CD4-positive, CD25-positive, alpha-beta regulatory T cell (primary cell): ENCODE measurements around the gene C17orf114.

Experiments used
- ATAC-seq, 2 donors: fragments of 150-1000 bp; cut with Tn5 transposase; one replicate each; pipeline ENCODE4 v1.10.0; 2021; ENCODE audit warnings: low read depth in 2 of 2, moderate number of reproducible peaks in 2 of 2, moderate library complexity in 1 of 2
- DNase-seq, 3 donors: peaks; one replicate each; pipeline versions ENCODE4 v3.0.0 to v3.0.0-alpha.2; 2012 to 2022; ENCODE audit warnings: mixed read lengths in 1 of 3
- H3K27ac ChIP-seq: one replicate; pipeline ENCODE4 v1.7.0; 2013; ENCODE audit warnings: mild to moderate bottlenecking, low read length; ENCODE audit not compliant: insufficient read depth, poor library complexity, severe bottlenecking
- H3K27me3 ChIP-seq: one replicate; pipeline ENCODE4 v1.7.0; 2013; ENCODE audit warnings: low read length; ENCODE audit not compliant: control insufficient read depth, insufficient read depth
- H3K36me3 ChIP-seq: one replicate; pipeline ENCODE4 v1.7.0; 2013; ENCODE audit warnings: mild to moderate bottlenecking, low read length, moderate library complexity; ENCODE audit not compliant: control insufficient read depth, insufficient read depth
- H3K4me1 ChIP-seq: 2 replicates; pipeline ENCODE4 v1.7.0; 2013; ENCODE audit warnings: mild to moderate bottlenecking, low read length; ENCODE audit not compliant: insufficient read depth, control insufficient read depth, poor library complexity, severe bottlenecking
- H3K4me3 ChIP-seq: one replicate; pipeline ENCODE4 v1.7.0; 2013; ENCODE audit warnings: low read depth, mild to moderate bottlenecking, low read length, moderate library complexity
- H3K9me3 ChIP-seq, 2 experiments: 1 replicate in 1 of 2; 2 replicates in 1 of 2; pipeline ENCODE4 v1.7.0; 2013; ENCODE audit warnings: low read length in 2 of 2, mild to moderate bottlenecking in 1 of 2, moderate library complexity in 1 of 2; ENCODE audit not compliant: control insufficient read depth in 2 of 2
- H3K27ac Mint-ChIP-seq, 3 donors: one replicate each; pipeline ENCODE4 v1.8.0; 2020 to 2022; ENCODE audit warnings: mild to moderate bottlenecking in 3 of 3, mixed read lengths in 3 of 3, moderate library complexity in 2 of 3
- H3K27me3 Mint-ChIP-seq: one replicate; pipeline ENCODE4 v1.8.0; 2022; ENCODE audit warnings: mild to moderate bottlenecking, mixed read lengths
- H3K36me3 Mint-ChIP-seq: one replicate; pipeline ENCODE4 v1.8.0; 2020; ENCODE audit warnings: mixed read lengths
- H3K4me1 Mint-ChIP-seq, 4 donors: one replicate each; pipeline ENCODE4 v1.8.0; 2020 to 2022; ENCODE audit warnings: mixed read lengths in 4 of 4, mild to moderate bottlenecking in 1 of 4
- H3K4me3 Mint-ChIP-seq, 4 donors: one replicate each; pipeline ENCODE4 v1.8.0; 2020 to 2022; ENCODE audit warnings: mild to moderate bottlenecking in 4 of 4, mixed read lengths in 4 of 4, moderate library complexity in 3 of 4
- H3K9me3 Mint-ChIP-seq, 7 donors: one replicate each; pipeline ENCODE4 v1.8.0; 2020 to 2022; ENCODE audit warnings: mixed read lengths in 7 of 7, mild to moderate bottlenecking in 3 of 7, moderate library complexity in 2 of 7

The C17orf114 gene

DNA sequence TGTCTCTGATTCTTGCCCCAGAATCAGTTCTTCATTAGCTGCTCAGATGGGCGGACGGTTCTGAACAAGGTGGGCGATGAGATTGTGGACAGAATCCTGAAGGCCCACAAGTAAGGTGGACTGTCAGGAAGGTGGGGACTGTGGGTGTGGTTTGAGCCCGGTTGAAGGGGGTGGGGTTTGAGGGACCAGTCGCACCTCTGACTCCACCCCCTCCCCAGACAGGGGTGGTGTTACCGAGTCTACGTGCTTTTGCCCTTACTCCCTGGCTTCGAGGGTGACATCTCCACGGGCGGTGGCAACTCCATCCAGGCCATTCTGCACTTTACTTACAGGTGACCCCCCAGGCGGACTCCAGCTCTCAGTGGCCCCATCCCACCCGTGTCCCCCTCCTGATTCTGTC is 16.1 kb upstream of the C17orf114 start:
- no peaks in the 10 kb centered on the region for H3K9me3 Mint-ChIP-seq
- no peak for ATAC-seq
- Histone ChIP-seq H3K27ac (no peak overlapping the region), H3K4me1 (no peaks in the 10 kb centered on the region), H3K9me3 (no peaks in the 10 kb centered on the region), H3K4me3 (no peak overlapping the region), H3K27me3 (no peaks in the 10 kb centered on the region), H3K36me3 (peaks cover 5% of the 10 kb centered on the region)
- peaks cover 0 to 2% (median 0%) of the 10 kb centered on the region in 4 donors for H3K4me1 Mint-ChIP-seq
- no peaks in the 10 kb centered on the region for H3K27me3 Mint-ChIP-seq
- DNase-seq = no peak
- no peak overlapping the region for H3K27ac Mint-ChIP-seq
- H3K36me3 Mint-ChIP-seq = peaks cover 14% of the 10 kb centered on the region
- no peak overlapping the region for H3K4me3 Mint-ChIP-seq

DNA sequence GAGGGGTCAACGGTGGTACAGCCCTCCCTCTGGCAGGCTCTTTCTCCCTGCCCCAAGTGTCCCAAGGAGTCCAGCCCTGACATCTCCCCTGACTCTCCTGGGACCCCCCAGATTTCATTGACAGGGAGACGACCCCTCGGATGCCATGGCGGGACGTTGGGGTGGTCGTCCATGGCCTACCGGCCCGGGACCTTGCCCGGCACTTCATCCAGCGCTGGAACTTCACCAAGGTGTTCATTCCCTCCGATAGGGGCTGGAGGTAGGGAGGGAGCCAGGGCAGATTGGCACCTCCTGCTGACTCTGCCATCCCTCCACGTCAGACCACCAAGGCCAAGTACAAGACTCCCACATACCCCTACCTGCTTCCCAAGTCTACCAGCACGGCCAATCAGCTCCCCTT is 14.7 kb upstream of the C17orf114 start:
- no peak overlapping the region for H3K27ac Mint-ChIP-seq
- peaks cover 0 to 2% (median 0%) of the 10 kb centered on the region in 4 donors for H3K4me1 Mint-ChIP-seq
- no peaks in the 10 kb centered on the region for H3K9me3 Mint-ChIP-seq
- H3K36me3 ChIP-seq = peaks cover 5% of the 10 kb centered on the region
- no peak overlapping the region for H3K4me3 Mint-ChIP-seq
- no peaks in the 10 kb centered on the region for H3K9me3 ChIP-seq
- H3K4me1 ChIP-seq = no peaks in the 10 kb centered on the region
- ATAC-seq (no peak), DNase-seq (no peak)
- no peaks in the 10 kb centered on the region for H3K27me3 ChIP-seq
- H3K27ac ChIP-seq = no peak overlapping the region
- H3K4me3 ChIP-seq = no peak overlapping the region
- no peaks in the 10 kb centered on the region for H3K27me3 Mint-ChIP-seq
- peaks cover 14% of the 10 kb centered on the region for H3K36me3 Mint-ChIP-seq

DNA sequence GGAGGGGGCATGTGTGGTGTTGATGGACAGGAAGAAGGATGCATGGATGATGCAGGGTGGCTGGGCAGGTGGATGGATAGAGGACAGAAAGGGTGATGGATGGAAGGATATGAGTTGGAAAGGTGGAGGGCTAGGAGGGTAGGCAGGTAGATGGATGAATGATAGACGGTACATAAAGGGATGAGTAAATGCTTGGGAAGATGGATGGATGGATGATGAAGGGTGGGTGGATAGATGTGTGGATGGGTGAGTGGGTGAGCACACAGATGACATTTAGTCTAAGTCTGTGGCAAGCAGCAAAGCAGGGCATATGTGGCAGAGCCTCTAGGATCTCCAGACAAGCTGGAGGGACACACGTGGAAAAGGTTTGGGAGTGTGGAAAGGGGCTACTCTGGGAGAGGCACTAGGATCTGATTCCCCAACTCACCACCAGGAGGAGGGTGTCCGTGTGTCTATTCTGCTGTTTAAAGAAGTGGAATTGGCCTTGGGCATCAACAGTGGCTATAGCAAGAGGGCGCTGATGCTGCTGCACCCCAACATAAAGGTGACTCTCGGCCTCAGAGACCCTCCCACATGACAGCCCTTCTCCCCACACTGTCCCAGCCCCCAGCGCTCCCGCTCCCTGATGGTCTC is 13.0 kb upstream of the C17orf114 start:
- no peak overlapping the region for H3K4me3 Mint-ChIP-seq
- H3K4me1 Mint-ChIP-seq = peaks cover 0 to 5% (median 1%) of the 10 kb centered on the region in 4 donors
- ATAC-seq (no peak), DNase-seq (no peak)
- H3K36me3 Mint-ChIP-seq = peaks cover 18% of the 10 kb centered on the region
- H3K27me3 Mint-ChIP-seq = no peaks in the 10 kb centered on the region
- Histone ChIP-seq H3K9me3 (no peaks in the 10 kb centered on the region), H3K36me3 (peaks cover 5% of the 10 kb centered on the region), H3K27ac (no peak overlapping the region), H3K27me3 (no peaks in the 10 kb centered on the region), H3K4me1 (no peaks in the 10 kb centered on the region), H3K4me3 (no peak overlapping the region)
- H3K27ac Mint-ChIP-seq = no peak overlapping the region
- H3K9me3 Mint-ChIP-seq = no peaks in the 10 kb centered on the region

DNA sequence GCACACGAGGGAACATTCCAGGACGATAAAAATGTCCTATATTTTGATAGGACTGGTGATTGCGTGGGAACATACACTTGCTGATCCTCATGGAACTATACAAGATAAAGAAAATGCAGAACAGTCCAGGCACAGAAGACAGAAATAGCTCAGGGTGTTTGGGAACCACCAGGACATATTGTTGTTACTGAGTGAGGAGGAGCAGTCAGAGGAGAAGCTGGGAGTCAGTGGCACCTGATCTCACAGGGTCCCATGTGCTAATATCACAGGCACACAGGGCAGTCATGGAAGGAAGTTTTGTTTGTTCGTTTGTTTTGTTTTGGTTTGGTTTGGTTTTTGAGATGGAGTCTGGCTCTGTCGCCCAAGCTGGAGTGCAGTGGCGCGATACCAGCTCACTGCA is 10.6 kb upstream of the C17orf114 start:
- H3K27me3 Mint-ChIP-seq = no peaks in the 10 kb centered on the region
- no peak overlapping the region for H3K27ac Mint-ChIP-seq
- Histone ChIP-seq H3K4me1 (peaks cover 4% of the 10 kb centered on the region), H3K36me3 (peaks cover 9% of the 10 kb centered on the region), H3K27ac (no peak overlapping the region), H3K4me3 (no peak overlapping the region), H3K9me3 (no peaks in the 10 kb centered on the region), H3K27me3 (no peaks in the 10 kb centered on the region)
- peak overlapping the region in 2 of 4 donors; percentile 27 to 58 for H3K4me3 Mint-ChIP-seq
- peaks cover 17% of the 10 kb centered on the region for H3K36me3 Mint-ChIP-seq
- no peak for DNase-seq
- ATAC-seq = no peak
- H3K4me1 Mint-ChIP-seq = peaks cover 0 to 13% (median 8%) of the 10 kb centered on the region in 4 donors
- no peaks in the 10 kb centered on the region for H3K9me3 Mint-ChIP-seq

DNA sequence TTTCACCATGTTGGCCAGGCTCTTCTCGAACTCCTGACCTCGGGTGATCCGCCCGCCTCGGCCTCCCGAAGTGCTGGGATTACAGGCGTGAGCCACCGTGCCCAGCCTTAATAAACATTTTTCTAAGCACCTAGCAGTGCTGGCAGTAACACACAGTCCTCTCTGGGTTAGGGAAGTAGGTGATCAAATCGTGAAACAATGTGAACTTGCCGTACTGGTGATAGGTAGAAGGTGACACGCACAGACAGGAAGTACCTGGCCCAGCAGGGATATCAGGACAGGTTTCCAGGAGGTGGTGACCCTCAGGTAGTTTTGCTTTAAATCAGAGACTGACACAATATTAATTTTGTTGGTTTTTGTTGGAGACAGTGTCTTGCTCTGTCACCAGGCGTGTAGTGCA is 9.3 kb upstream of the C17orf114 start:
- H3K27me3 ChIP-seq = no peaks in the 10 kb centered on the region
- H3K36me3 ChIP-seq = peaks cover 9% of the 10 kb centered on the region
- Mint-ChIP-seq H3K4me1 (peaks cover under 1 to 16% (median 10%) of the 10 kb centered on the region in 4 donors), H3K36me3 (peaks cover 17% of the 10 kb centered on the region), H3K27me3 (no peaks in the 10 kb centered on the region), H3K9me3 (no peaks in the 10 kb centered on the region), H3K4me3 (peak overlapping the region in 1 of 4 donors; percentile 70), H3K27ac (no peak overlapping the region)
- H3K4me1 ChIP-seq = peaks cover 8% of the 10 kb centered on the region
- H3K4me3 ChIP-seq = no peak overlapping the region
- DNase-seq (no peak), ATAC-seq (no peak)
- no peaks in the 10 kb centered on the region for H3K9me3 ChIP-seq
- H3K27ac ChIP-seq = no peak overlapping the region

DNA sequence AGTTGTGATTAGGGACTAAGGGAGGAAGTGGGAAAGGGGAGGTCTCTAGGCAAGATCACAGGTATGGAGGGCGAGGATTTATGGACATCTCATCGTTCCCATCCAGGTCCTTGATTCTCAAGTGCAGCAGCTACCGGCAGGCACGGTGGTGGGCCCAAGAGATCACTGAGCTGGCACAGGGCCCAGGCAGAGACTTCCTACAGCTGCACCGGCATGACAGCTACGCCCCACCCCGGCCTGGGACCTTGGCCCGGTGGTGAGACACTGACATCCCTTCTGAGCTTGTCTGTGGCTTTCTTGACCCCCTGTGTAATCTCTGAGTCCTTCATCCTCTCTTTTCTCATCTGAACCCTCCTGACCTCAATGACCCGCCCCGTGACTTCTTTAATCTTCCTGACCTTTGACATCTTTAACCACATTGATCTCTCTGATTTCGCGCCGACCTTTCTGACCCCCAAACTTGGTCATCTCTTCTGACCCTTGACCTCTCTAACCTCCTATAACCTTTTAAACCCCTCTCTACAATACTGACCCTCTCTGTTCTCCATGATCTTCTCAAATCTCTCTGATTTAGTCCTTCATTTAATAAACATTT is 8.7 kb upstream of the C17orf114 start:
- peak overlapping the region; percentile 4 to 70 (median 39) for H3K4me3 Mint-ChIP-seq
- H3K27me3 Mint-ChIP-seq = no peaks in the 10 kb centered on the region
- peaks cover 14% of the 10 kb centered on the region for H3K4me1 ChIP-seq
- H3K9me3 Mint-ChIP-seq = no peaks in the 10 kb centered on the region
- ATAC-seq = no peak
- H3K27ac ChIP-seq = no peak overlapping the region
- no peaks in the 10 kb centered on the region for H3K27me3 ChIP-seq
- DNase-seq = no peak
- no peaks in the 10 kb centered on the region for H3K9me3 ChIP-seq
- H3K4me3 ChIP-seq = no peak overlapping the region
- no peak overlapping the region for H3K27ac Mint-ChIP-seq
- H3K36me3 ChIP-seq = peaks cover 7% of the 10 kb centered on the region
- peaks cover 17% of the 10 kb centered on the region for H3K36me3 Mint-ChIP-seq
- H3K4me1 Mint-ChIP-seq = peaks cover 6 to 22% (median 15%) of the 10 kb centered on the region in 4 donors

DNA sequence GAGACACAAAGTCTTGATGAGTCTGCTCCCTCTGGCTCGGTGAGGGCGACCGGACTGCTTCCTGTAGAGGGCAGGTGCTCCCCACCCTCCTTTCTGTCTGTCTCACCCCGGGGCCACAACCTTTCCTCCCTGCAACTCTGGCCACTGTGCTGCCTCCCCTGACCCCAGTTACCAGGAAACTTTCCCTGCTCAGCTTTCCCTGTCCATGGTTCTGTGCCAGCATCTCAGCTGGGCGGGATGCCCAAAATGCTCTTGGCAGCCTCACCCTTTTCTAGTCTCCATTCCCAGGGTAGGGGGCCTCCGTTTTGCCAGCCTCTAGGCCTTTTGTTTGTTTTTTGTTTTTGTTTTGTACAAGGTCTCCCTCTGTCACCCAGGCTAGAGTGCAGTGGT is 6.2 kb upstream of the C17orf114 start:
- ATAC-seq (no peak), DNase-seq (no peak)
- Histone ChIP-seq H3K27me3 (no peaks in the 10 kb centered on the region), H3K4me1 (peaks cover 14% of the 10 kb centered on the region), H3K4me3 (no peak overlapping the region), H3K27ac (no peak overlapping the region), H3K36me3 (peaks cover 4% of the 10 kb centered on the region), H3K9me3 (no peaks in the 10 kb centered on the region)
- H3K9me3 Mint-ChIP-seq = no peaks in the 10 kb centered on the region
- H3K36me3 Mint-ChIP-seq = peaks cover 8% of the 10 kb centered on the region
- H3K27ac Mint-ChIP-seq = peak overlapping the region in 1 of 3 donors; percentile 42
- H3K4me1 Mint-ChIP-seq = peaks cover 6 to 22% (median 15%) of the 10 kb centered on the region in 4 donors
- H3K27me3 Mint-ChIP-seq = no peaks in the 10 kb centered on the region
- H3K4me3 Mint-ChIP-seq = peak overlapping the region; percentile 78 to 92 (median 82)
